ENCODE results near the gene NRG2. TPM values are rescaled to one million over a fixed set of nuclear protein-coding genes. Genes with fewer than 3 reads are reported as not detected.

The NRG2 gene
- total RNA-seq, 1 experiment from 2014 or later = 0.91 TPM

GRCh38 chr5:139980765-139981164, 62.3 kb downstream of the NRG2 start (continued):
- TF ChIP-seq EGR1 (IDR thresholded peaks at IDR 0.05; ENCODE audit: low read depth) (no peak), ZNF274 (IDR thresholded peaks at IDR 0.05; ENCODE audit: low read depth, low read length) (no peak), SIN3A (IDR thresholded peaks at IDR 0.05; ENCODE audit: low read depth) (no peak), MAX (IDR thresholded peaks at IDR 0.05) (no peak), CEBPB (IDR thresholded peaks at IDR 0.05; ENCODE audit: low read depth) (no peak), EZH2phosphoT487 (IDR thresholded peaks at IDR 0.05; ENCODE audit: borderline replicate concordance) (no peak), CBX3 (IDR thresholded peaks at IDR 0.05; ENCODE audit: low read depth) (no peak), TCF7L2 (IDR thresholded peaks at IDR 0.05; ENCODE audit: borderline replicate concordance, extremely low read depth, insufficient read depth, insufficient read length) (no peak)

- Histone ChIP-seq H3K4me2 (ENCODE audit: low read length) (no peak overlapping the region), H3K4me1 (ENCODE audit: control insufficient read depth in 1 of 2, insufficient read depth in 2 of 2, low read length in 2 of 2) (peaks cover 6 to 19% of the 10 kb centered on the region in 2 experiments; a peak in 3 of 4 replicates), H3K36me3 (ENCODE audit: control insufficient read depth in 1 of 2, insufficient read depth in 2 of 2, low read length in 2 of 2) (no peaks in the 10 kb centered on the region), H4K20me1 (ENCODE audit: insufficient read depth) (no peaks in the 10 kb centered on the region), H3K27me3 (ENCODE audit: insufficient read depth, low read length) (no peaks in the 10 kb centered on the region), H2AFZ (ENCODE audit: low read depth, low read length, poor library complexity, severe bottlenecking) (no peak overlapping the region), H3K4me3 (replicated peaks in 1 of 2; ENCODE audit: low read depth in 1 of 2, low read length in 2 of 2) (no peak overlapping the region), H3K9me2 (ENCODE audit: insufficient read depth) (no peaks in the 10 kb centered on the region), H3K9me3 (ENCODE audit: control insufficient read depth in 1 of 2, insufficient read depth in 1 of 2, low read depth in 1 of 2, low read length in 2 of 2) (no peaks in the 10 kb centered on the region), H3K79me2 (ENCODE audit: insufficient read depth, low read length) (no peaks in the 10 kb centered on the region), H3K9ac (ENCODE audit: low read length) (no peak overlapping the region), H3K27ac (ENCODE audit: low read depth, low read length) (no peak overlapping the region)
- ChIA-PET POLR2A (no interaction called here), CTCF (interaction anchor here (5.8 kb wide), 1 partner anchor 11 kb away, joined by 38 read pairs; no protein-coding TSS in a partner anchor), RAD21 (ENCODE audit: low non-redundant PET in 1 of 2, low total read pairs in 2 of 2, uncharacterized antibody in 2 of 2, unreplicated experiment in 2 of 2) (interaction anchor here in 1 of 2 experiments (1.4 kb wide), 1 partner anchor 11 kb away, joined by 3 read pairs; no protein-coding TSS in a partner anchor)
- DNase-seq (ENCODE audit: low read depth, low spot score) (no peak), ATAC-seq (no peak)
- intact Hi-C loops (cut with micrococcal nuclease) = no loop called here
- no peak for TF ChIP-seq CTCF (IDR thresholded peaks at IDR 0.05 in 2 of 3, conservative IDR thresholded peaks at IDR 0.05 in 1 of 3; ENCODE audit: borderline replicate concordance in 1 of 3, insufficient read depth in 1 of 3, low read depth in 2 of 3, low read length in 2 of 3)
- TF ChIP-seq ZFX (IDR thresholded peaks at IDR 0.05) = no peak
- no peak for TF ChIP-seq SIN3A (IDR thresholded peaks at IDR 0.05; ENCODE audit: low read depth)
- no peak for TF ChIP-seq EGR1 (IDR thresholded peaks at IDR 0.05; ENCODE audit: low read depth)
- no peak for TF ChIP-seq ATF3 (IDR thresholded peaks at IDR 0.05)
- no peak for TF ChIP-seq EZH2phosphoT487 (IDR thresholded peaks at IDR 0.05; ENCODE audit: borderline replicate concordance)
- no peak for TF ChIP-seq CBX3 (IDR thresholded peaks at IDR 0.05; ENCODE audit: low read depth)
- no peak for TF ChIP-seq CEBPB (IDR thresholded peaks at IDR 0.05; ENCODE audit: low read depth)
- no peak for TF ChIP-seq SRF (IDR thresholded peaks at IDR 0.05; ENCODE audit: low read depth)
- TF ChIP-seq ZBTB33 (IDR thresholded peaks at IDR 0.05; ENCODE audit: extremely low read depth, insufficient replicate concordance, low read length) = no peak
- TF ChIP-seq ELF1 (IDR thresholded peaks at IDR 0.05; ENCODE audit: borderline replicate concordance, low read depth) = no peak
- no peak for TF ChIP-seq MAX (IDR thresholded peaks at IDR 0.05)
- TF ChIP-seq FOSL1 (IDR thresholded peaks at IDR 0.05; ENCODE audit: low read depth) = no peak
- TF ChIP-seq SP1 (IDR thresholded peaks at IDR 0.05; ENCODE audit: low read depth) = no peak
- TF ChIP-seq EZH2 (IDR thresholded peaks at IDR 0.05) = no peak
- BruUV-seq (replicated peaks) = no TSS peak
Measured at GRCh38 chr5:139979943-139980342, 63.2 kb downstream of the NRG2 start.
